ENCODE results near the gene MRC1.

DNA sequence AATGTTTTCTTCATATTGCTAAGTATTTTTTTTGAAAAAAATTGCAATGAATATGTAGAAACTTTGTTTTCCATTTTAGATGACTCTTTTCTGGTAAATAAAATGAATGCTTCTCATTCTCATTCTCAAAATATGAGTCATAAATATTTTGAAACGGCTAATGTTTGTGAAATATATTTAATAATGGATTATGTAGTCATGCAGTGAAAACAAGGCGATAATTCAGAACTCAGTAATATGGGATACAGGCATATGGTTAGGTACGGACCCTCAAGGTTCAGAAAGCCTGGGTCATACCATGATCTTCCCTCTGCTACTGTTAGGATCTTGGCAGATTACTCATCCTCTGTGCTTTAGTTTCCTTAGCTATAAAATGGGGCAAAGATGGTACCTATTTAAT lies 96.3 kb downstream of the MRC1 start:
- TF ChIP-seq, protein P1, sequence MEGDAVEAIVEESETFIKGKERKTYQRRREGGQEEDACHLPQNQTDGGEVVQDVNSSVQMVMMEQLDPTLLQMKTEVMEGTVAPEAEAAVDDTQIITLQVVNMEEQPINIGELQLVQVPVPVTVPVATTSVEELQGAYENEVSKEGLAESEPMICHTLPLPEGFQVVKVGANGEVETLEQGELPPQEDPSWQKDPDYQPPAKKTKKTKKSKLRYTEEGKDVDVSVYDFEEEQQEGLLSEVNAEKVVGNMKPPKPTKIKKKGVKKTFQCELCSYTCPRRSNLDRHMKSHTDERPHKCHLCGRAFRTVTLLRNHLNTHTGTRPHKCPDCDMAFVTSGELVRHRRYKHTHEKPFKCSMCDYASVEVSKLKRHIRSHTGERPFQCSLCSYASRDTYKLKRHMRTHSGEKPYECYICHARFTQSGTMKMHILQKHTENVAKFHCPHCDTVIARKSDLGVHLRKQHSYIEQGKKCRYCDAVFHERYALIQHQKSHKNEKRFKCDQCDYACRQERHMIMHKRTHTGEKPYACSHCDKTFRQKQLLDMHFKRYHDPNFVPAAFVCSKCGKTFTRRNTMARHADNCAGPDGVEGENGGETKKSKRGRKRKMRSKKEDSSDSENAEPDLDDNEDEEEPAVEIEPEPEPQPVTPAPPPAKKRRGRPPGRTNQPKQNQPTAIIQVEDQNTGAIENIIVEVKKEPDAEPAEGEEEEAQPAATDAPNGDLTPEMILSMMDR (conservative IDR thresholded peaks at IDR 0.05): no peak
- TF ChIP-seq ZFX (IDR thresholded peaks at IDR 0.05): no peak
